ENCODE measurements around the gene HSPH1.
"Not testable (repeated sequence)": the region's sequence is repeated elsewhere in the genome, so short reads cannot be mapped to it uniquely, and the experiment has no call there.

HSPH1 gene

GRCh38 chr13:31122544-31123260 is 39.0 kb downstream of the HSPH1 start:
- DNase-seq: no peak

- no peak for DNase-seq
Observed at GRCh38 chr13:31122143-31122542, 39.6 kb downstream of the HSPH1 start.

GRCh38 chr13:31121379-31122140 is 40.1 kb downstream of the HSPH1 start:
- DNase-seq: no peak

- DNase-seq: no peak
Observed at GRCh38 chr13:31119966-31120700, 41.6 kb downstream of the HSPH1 start.

- DNase-seq: no peak
Observed at GRCh38 chr13:31119526-31119925, 42.2 kb downstream of the HSPH1 start.

- no peak for DNase-seq
Observed at GRCh38 chr13:31116224-31116623, 45.5 kb downstream of the HSPH1 start.

GRCh38 chr13:31115616-31116015 is 46.1 kb downstream of the HSPH1 start:
- DNase-seq: no peak

- DNase-seq: no peak
Observed at GRCh38 chr13:31114641-31115040, 47.1 kb downstream of the HSPH1 start.

GRCh38 chr13:31111136-31111535 is 50.6 kb downstream of the HSPH1 start:
- no peak for DNase-seq

GRCh38 chr13:31110617-31111016 is 51.1 kb downstream of the HSPH1 start:
- no peak for DNase-seq

GRCh38 chr13:31110169-31110568 is 51.5 kb downstream of the HSPH1 start:
- DNase-seq: no peak

- no peak for DNase-seq
Observed at GRCh38 chr13:31107109-31107508, 54.6 kb downstream of the HSPH1 start.

- no peak for DNase-seq
Observed at GRCh38 chr13:31105856-31106255, 55.8 kb downstream of the HSPH1 start.

- no peak for DNase-seq
Observed at GRCh38 chr13:31105020-31105795, 56.5 kb downstream of the HSPH1 start.

- DNase-seq: no peak
Observed at GRCh38 chr13:31102905-31103304, 58.8 kb downstream of the HSPH1 start.

GRCh38 chr13:31101472-31102170 is 60.1 kb downstream of the HSPH1 start:
- DNase-seq: no peak

GRCh38 chr13:31100721-31101120 is 61.0 kb downstream of the HSPH1 start:
- DNase-seq: no peak

- DNase-seq: not testable (repeated sequence)
Observed at GRCh38 chr13:31097911-31098434, 63.7 kb downstream of the HSPH1 start.

- no peak for DNase-seq
Observed at GRCh38 chr13:31096654-31097302, 64.9 kb downstream of the HSPH1 start.

- DNase-seq: no peak
Observed at GRCh38 chr13:31094331-31095015, 67.2 kb downstream of the HSPH1 start.

Data from hematopoietic multipotent progenitor cell treated with erythropoietin and hydrocortisone succinate and interleukin-3 and kit ligand, for 8 days (in vitro differentiated cells).